ENCODE measurements around the gene SP110. TPM values are rescaled to one million over a fixed set of nuclear protein-coding genes. Genes with fewer than 3 reads are reported as not detected.

The SP110 gene
- total RNA-seq, 1 experiment from 2014 or later: 0.75 TPM

DNA sequence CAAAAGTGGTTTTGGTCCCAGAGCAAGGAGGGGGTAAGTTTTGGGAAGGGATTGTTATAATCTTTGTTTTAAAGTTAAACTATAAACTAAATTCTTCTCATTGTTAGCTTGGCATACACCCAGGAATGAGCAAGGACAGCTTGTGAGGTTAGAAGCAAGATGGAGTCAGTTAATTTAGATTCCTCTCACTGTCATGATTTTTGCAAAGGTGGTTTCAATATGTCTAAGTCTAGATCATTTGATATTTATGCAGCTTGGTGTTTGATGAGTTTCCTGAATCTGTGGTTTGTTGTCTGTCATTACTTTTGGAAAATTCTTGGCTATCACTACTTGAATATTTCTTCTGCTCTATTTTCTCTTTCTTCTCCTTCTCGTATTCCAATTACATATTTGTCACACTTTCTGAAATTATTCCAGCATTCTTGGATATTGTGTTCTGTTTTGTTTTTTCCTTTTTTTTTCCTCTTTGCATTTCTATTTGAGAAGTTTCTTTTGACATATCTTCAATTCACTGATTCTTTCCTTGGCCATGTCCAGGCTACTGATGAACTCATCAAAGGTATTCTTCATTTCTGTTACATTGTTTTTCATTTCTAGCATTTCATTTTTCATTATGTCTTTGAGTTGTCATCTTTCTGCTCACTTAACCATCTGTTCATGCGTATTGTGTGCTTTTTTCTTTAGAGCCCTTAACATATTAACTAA, 10.9 kb upstream of the SP110 start:
- Mint-ChIP-seq H3K27me3 (ENCODE audit: insufficient read depth, unreplicated experiment) (peaks cover 7% of the 10 kb centered on the region), H3K36me3 (ENCODE audit: insufficient read depth, unreplicated experiment) (no peaks in the 10 kb centered on the region), H3K9me3 (ENCODE audit: unreplicated experiment) (no peaks in the 10 kb centered on the region), H3K4me1 (ENCODE audit: low read depth, unreplicated experiment) (no peaks in the 10 kb centered on the region), H3K4me3 (ENCODE audit: unreplicated experiment) (no peak overlapping the region), H3K27ac (ENCODE audit: unreplicated experiment) (no peak overlapping the region)
- POLR2A ChIA-PET: no interaction called here
- TF ChIP-seq, protein P1, sequence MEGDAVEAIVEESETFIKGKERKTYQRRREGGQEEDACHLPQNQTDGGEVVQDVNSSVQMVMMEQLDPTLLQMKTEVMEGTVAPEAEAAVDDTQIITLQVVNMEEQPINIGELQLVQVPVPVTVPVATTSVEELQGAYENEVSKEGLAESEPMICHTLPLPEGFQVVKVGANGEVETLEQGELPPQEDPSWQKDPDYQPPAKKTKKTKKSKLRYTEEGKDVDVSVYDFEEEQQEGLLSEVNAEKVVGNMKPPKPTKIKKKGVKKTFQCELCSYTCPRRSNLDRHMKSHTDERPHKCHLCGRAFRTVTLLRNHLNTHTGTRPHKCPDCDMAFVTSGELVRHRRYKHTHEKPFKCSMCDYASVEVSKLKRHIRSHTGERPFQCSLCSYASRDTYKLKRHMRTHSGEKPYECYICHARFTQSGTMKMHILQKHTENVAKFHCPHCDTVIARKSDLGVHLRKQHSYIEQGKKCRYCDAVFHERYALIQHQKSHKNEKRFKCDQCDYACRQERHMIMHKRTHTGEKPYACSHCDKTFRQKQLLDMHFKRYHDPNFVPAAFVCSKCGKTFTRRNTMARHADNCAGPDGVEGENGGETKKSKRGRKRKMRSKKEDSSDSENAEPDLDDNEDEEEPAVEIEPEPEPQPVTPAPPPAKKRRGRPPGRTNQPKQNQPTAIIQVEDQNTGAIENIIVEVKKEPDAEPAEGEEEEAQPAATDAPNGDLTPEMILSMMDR (IDR thresholded peaks at IDR 0.05; ENCODE audit: insufficient read depth in 1 of 2, low read depth in 1 of 2, low read length in 1 of 2, severe bottlenecking in 1 of 2, unreplicated experiment in 1 of 2): no peak
- intact Hi-C loops (cut with micrococcal nuclease; ENCODE audit: unreplicated experiment): no loop called here
- CTCF ChIA-PET: no interaction called here
- H3K27me3 ChIP-seq (replicated peaks; ENCODE audit: control insufficient read depth, insufficient read depth, low read length): no peaks in the 10 kb centered on the region
- H3K4me3 ChIP-seq (ENCODE audit: low read depth, low read length): no peak overlapping the region
- H3K36me3 ChIP-seq (ENCODE audit: control insufficient read depth, insufficient read depth, low read length): no peaks in the 10 kb centered on the region
- no peaks in the 10 kb centered on the region for H3K4me1 ChIP-seq
- BruUV-seq (replicated peaks): no TSS peak
- H3K9me3 ChIP-seq: no peaks in the 10 kb centered on the region
- no peak for DNase-seq

DNA sequence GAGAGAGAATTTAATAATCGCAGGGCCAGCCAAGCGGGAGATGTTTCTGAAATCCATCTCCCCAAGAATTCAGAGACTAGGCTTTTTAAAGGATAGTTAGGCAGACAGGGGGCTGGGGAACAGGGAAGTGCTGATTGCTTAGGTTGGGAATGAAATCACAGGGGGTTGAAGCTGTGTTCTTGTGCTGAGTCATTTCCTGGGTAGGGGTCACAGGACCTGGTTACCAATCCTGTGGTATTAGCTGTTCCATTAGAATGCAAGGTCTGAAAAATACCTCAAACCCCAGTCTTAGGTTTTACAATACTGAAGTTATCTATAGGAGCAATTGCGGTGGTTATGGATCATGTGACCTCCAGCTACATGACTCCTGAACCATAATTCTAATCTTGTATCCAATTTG, 10.3 kb upstream of the SP110 start:
- H3K27ac Mint-ChIP-seq (ENCODE audit: unreplicated experiment): no peak overlapping the region
- H3K4me3 Mint-ChIP-seq (ENCODE audit: unreplicated experiment): no peak overlapping the region
- H3K4me1 Mint-ChIP-seq (ENCODE audit: low read depth, unreplicated experiment): no peaks in the 10 kb centered on the region
- Histone ChIP-seq H3K4me1 (no peaks in the 10 kb centered on the region), H3K36me3 (ENCODE audit: control insufficient read depth, insufficient read depth, low read length) (no peaks in the 10 kb centered on the region), H3K27me3 (replicated peaks; ENCODE audit: control insufficient read depth, insufficient read depth, low read length) (no peaks in the 10 kb centered on the region), H3K9me3 (no peaks in the 10 kb centered on the region), H3K4me3 (ENCODE audit: low read depth, low read length) (no peak overlapping the region)
- no peaks in the 10 kb centered on the region for H3K9me3 Mint-ChIP-seq (ENCODE audit: unreplicated experiment)
- ChIA-PET POLR2A (no interaction called here), CTCF (no interaction called here)
- TF ChIP-seq, protein P1 (IDR thresholded peaks at IDR 0.05; ENCODE audit: insufficient read depth in 1 of 2, low read depth in 1 of 2, low read length in 1 of 2, severe bottlenecking in 1 of 2, unreplicated experiment in 1 of 2): no peak
- no peaks in the 10 kb centered on the region for H3K36me3 Mint-ChIP-seq (ENCODE audit: insufficient read depth, unreplicated experiment)
- no peak for DNase-seq
- H3K27me3 Mint-ChIP-seq (ENCODE audit: insufficient read depth, unreplicated experiment): peaks cover 5% of the 10 kb centered on the region
- no TSS peak for BruUV-seq (replicated peaks)
- intact Hi-C loops (cut with micrococcal nuclease; ENCODE audit: unreplicated experiment): no loop called here

DNA sequence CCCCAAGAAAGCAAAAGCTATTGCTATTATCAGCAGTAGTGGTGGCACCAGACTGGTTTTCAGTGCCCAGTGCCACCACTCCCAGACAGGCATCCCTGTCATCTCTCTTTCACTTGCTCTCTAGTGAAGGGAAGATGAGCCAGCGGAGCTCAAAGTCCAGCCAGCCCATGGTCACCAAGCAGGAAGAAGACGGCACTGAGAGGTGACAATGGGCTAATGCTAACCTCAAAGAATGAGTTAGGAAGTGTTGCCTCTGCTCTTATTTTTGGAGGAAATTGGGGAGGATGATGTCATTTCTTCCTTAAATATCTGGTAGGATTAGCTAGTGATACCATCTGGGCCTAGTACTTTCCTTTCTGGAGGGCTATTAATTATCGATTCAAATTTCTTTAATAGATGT, 7.4 kb upstream of the SP110 start:
- Mint-ChIP-seq H3K27me3 (ENCODE audit: insufficient read depth, unreplicated experiment) (peaks cover 4% of the 10 kb centered on the region), H3K9me3 (ENCODE audit: unreplicated experiment) (no peaks in the 10 kb centered on the region), H3K36me3 (ENCODE audit: insufficient read depth, unreplicated experiment) (no peaks in the 10 kb centered on the region), H3K4me3 (ENCODE audit: unreplicated experiment) (no peak overlapping the region), H3K27ac (ENCODE audit: unreplicated experiment) (no peak overlapping the region), H3K4me1 (ENCODE audit: low read depth, unreplicated experiment) (no peaks in the 10 kb centered on the region)
- no TSS peak for BruUV-seq (replicated peaks)
- intact Hi-C loops (cut with micrococcal nuclease; ENCODE audit: unreplicated experiment): no loop called here
- POLR2A ChIA-PET: no interaction called here
- no peak for DNase-seq
- CTCF ChIA-PET: no interaction called here
- no peaks in the 10 kb centered on the region for H3K36me3 ChIP-seq (ENCODE audit: control insufficient read depth, insufficient read depth, low read length)
- TF ChIP-seq, protein P1 (IDR thresholded peaks at IDR 0.05; ENCODE audit: insufficient read depth in 1 of 2, low read depth in 1 of 2, low read length in 1 of 2, severe bottlenecking in 1 of 2, unreplicated experiment in 1 of 2): no peak
- H3K4me1 ChIP-seq: no peaks in the 10 kb centered on the region
- H3K9me3 ChIP-seq: no peaks in the 10 kb centered on the region
- no peak overlapping the region for H3K4me3 ChIP-seq (ENCODE audit: low read depth, low read length)
- no peaks in the 10 kb centered on the region for H3K27me3 ChIP-seq (replicated peaks; ENCODE audit: control insufficient read depth, insufficient read depth, low read length)

Measured in Caco-2 (cell line).